PFSK-1 (cell line): ENCODE data around the gene TARBP2.

Experiments
- FOXP2 ChIP-seq: optimal IDR thresholded peaks from 2 replicates; pipeline ENCODE3; 2011; ENCODE audit warnings: borderline replicate concordance, control low read depth, inconsistent platforms; ENCODE audit not compliant: insufficient read depth; ENCODE audit errors: extremely low read length, extremely low read depth
- POLR2AphosphoS5 ChIP-seq: IDR thresholded peaks from 2 replicates; pipeline ENCODE4 v1.6.1; 2012; ENCODE audit warnings: low read depth, mild to moderate bottlenecking, control low read depth, low read length, moderate library complexity
- SIN3A ChIP-seq: IDR thresholded peaks from 2 replicates; pipeline ENCODE4 v1.6.1; 2012; ENCODE audit warnings: mild to moderate bottlenecking, low read length, moderate library complexity, borderline replicate concordance; ENCODE audit not compliant: insufficient read depth
- TAF1 ChIP-seq: IDR thresholded peaks from 2 replicates; pipeline ENCODE4 v1.6.1; 2012; ENCODE audit warnings: low read length, control low read depth, borderline replicate concordance; ENCODE audit not compliant: insufficient read depth
- TF ChIP-seq, protein P1 (sequence below), 2 experiments: IDR thresholded peaks; 2 replicates each; pipeline versions ENCODE4 v1.6.1 to v1.8.0; 2011 to 2012; ENCODE audit warnings: low read depth in 2 of 2, low read length in 2 of 2, control low read depth in 1 of 2, inconsistent platforms in 1 of 2, mild to moderate bottlenecking in 1 of 2, moderate library complexity in 1 of 2; ENCODE audit not compliant: insufficient read depth in 1 of 2

The TARBP2 gene

DNA sequence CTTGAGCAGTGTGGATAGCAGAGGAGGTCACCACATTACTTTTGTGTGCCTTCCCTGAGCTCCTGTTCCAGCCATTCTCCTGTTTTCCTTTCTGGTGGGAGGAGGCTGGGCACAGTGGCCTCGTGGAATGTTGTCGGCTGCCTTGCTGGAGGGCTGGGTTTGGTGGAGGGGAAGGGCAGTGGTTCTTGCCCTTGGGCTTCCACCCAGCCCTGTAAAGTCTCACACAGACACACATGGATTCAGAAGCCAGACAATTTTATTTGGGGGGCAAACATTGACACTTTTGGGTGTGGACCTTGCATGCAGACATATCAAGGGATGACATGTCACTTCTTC lies 5.3 kb downstream of the TARBP2 start:
- TF ChIP-seq TAF1 = no peak
- TF ChIP-seq SIN3A = no peak
- no peak for TF ChIP-seq POLR2AphosphoS5
- TF ChIP-seq, protein P1, sequence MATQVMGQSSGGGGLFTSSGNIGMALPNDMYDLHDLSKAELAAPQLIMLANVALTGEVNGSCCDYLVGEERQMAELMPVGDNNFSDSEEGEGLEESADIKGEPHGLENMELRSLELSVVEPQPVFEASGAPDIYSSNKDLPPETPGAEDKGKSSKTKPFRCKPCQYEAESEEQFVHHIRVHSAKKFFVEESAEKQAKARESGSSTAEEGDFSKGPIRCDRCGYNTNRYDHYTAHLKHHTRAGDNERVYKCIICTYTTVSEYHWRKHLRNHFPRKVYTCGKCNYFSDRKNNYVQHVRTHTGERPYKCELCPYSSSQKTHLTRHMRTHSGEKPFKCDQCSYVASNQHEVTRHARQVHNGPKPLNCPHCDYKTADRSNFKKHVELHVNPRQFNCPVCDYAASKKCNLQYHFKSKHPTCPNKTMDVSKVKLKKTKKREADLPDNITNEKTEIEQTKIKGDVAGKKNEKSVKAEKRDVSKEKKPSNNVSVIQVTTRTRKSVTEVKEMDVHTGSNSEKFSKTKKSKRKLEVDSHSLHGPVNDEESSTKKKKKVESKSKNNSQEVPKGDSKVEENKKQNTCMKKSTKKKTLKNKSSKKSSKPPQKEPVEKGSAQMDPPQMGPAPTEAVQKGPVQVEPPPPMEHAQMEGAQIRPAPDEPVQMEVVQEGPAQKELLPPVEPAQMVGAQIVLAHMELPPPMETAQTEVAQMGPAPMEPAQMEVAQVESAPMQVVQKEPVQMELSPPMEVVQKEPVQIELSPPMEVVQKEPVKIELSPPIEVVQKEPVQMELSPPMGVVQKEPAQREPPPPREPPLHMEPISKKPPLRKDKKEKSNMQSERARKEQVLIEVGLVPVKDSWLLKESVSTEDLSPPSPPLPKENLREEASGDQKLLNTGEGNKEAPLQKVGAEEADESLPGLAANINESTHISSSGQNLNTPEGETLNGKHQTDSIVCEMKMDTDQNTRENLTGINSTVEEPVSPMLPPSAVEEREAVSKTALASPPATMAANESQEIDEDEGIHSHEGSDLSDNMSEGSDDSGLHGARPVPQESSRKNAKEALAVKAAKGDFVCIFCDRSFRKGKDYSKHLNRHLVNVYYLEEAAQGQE (IDR thresholded peaks at IDR 0.05; ENCODE audit: insufficient read depth in 1 of 2, low read depth in 2 of 2, low read length in 2 of 2) = no peak
- TF ChIP-seq FOXP2 = no peak

DNA sequence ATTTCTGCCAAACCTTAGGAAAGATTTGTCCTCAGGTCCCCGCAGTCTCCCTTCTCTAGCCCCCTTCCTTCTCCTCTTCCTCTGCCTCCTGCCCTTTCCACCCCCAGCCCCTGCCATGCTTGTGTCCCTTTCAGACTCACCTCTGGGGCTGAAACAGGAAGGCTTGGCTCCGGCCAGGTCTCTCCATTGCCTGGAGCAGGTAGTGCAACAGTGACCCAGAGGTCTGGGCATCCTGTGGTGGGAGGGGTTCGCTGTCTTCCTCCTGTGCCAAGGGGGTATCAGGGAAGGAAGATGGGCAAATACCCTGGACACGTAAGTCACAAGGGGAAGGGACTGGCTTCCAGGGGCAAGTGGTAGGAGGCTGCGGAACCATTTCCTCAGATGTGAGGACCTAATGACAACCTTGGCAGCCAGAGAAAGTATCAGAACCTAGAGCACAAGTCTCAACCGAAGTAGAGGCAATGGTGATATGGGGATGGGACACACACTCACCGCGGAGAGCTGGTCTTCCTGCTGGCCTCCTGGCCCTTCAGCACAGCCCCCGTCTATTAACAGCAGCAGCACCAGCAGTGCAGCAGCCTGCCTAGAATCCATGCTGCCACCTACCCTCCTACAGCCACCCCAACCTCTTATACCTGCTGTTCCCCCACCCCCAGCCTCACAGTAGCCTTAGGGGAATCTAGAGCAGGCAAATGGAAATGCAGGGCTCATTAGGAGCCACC lies 6.0 kb downstream of the TARBP2 start, which contains the start of gene NPFF:
NPFF (minus strand) TSS at position 604 of the 722 bp plus-strand sequence; CDS start at position 594, 10 bp downstream.
- TF ChIP-seq POLR2AphosphoS5 (no peak), SIN3A (no peak)

DNA sequence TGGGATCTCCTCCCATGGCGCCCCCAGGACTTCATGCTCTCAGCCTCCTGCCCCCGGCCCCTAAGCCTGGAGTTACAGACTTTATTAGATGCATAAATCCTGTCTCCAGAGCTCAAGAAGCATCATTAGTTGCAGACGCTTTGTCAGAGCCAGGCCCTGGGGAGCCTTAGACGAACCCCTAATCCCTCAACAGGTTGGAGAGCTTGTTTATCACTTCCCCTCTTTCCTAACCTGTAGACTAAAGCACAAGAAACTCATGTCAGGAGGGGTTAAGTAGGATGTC lies 6.5 kb downstream of the TARBP2 start:
- TF ChIP-seq POLR2AphosphoS5 (no peak), FOXP2 (no peak), TAF1 (no peak)
- TF ChIP-seq, protein P1 (IDR thresholded peaks at IDR 0.05; ENCODE audit: insufficient read depth in 1 of 2, low read depth in 2 of 2, low read length in 2 of 2) = no peak

DNA sequence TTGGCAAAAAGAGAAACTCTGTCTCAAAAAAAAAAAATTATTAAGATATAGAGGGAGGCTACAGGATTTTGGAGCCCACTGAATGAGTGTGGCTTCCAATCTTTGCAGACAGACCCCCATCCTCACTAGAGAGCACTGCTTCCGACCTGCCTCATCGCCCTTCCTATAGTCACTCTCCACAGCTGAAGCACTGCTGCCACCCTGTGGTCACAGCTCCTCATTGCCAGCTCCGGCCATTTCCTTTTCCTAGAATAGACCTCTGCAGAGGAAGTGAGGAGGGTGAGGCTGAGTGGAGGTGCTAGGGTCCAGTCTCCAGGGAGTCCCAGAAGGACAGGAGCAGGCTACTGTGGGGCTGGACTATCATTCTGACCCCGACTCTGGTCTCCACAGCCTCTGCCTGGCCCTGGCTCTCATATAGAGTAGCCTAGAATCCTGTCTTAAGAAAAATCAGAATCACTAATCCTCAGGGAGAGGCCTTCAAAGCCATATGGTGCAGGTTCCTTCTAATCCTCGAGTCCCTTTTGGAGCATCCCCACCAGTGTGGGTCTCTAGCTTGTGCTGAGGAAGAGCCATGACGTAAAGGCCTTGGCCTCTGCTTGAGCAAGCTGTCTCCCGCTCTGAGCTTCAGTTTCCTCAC lies 7.6 kb downstream of the TARBP2 start:
- TF ChIP-seq POLR2AphosphoS5 (0 out of 2 replicates have a peak, but pooled peaks have one; percentile 10), FOXP2 (no peak)

DNA sequence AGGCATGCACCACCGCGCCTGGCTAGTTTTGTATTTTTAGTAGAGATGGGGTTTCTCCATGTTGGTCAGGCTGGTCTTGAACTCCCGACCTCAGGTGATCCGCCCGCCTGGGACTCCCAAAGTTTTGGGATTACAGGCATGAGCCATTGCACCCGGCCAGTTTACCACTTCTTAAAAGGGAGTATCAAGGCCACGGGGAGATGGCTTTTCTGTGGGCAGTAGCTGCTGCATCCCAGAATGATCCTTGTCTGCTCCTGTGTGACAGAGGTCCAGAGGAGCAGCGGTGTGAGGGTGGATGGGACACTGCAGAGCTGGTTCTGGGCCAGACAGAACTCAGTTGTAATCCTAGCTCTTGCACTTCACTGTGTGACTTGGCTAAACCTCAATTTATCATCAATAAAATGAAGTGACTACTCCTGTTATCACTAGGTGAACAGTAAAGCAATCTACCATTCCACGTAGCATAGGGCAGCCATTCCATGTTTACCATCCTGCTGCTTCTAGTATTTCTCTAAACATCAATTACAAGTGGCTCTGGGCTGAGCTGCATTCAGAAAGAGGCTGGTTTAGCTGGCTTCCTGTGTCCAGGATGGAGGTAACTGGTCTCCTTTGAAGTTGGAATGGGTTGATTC lies 9.2 kb downstream of the TARBP2 start:
- TF ChIP-seq SIN3A (no peak), POLR2AphosphoS5 (no peak), TAF1 (no peak), FOXP2 (no peak)
- TF ChIP-seq, protein P1 (IDR thresholded peaks at IDR 0.05; ENCODE audit: insufficient read depth in 1 of 2, low read depth in 2 of 2, low read length in 2 of 2) = no peak
